Adrenal gland (tissue), 12 donors: ENCODE results near the gene GPR135. TPM values are rescaled to one million over a fixed set of nuclear protein-coding genes. Genes with fewer than 3 reads are reported as not detected.

Experiments
- DNase-seq, 7 donors: peaks; one replicate each; pipeline ENCODE4 v3.0.0-alpha.2; 2019 to 2020
- H3K27ac ChIP-seq, 5 donors: fragments of 200-600 bp; sonication (generic) in 4 of 5; 1 replicate in 3 of 5; 2 replicates in 2 of 5; pipeline versions ENCODE4 v1.5.1 to v1.8.0; 2016 to 2020; ENCODE audit warnings: mild to moderate bottlenecking in 1 of 5
- H3K27me3 ChIP-seq: fragments of 200-600 bp; 2 replicates; pipeline ENCODE4 v1.8.0; 2021
- H3K36me3 ChIP-seq, 2 donors: fragments of 200-600 bp; replicated peaks in 1 of 2; 1 replicate in 1 of 2; 2 replicates in 1 of 2; pipeline versions ENCODE4 v1.5.1 to v1.8.0; 2018 to 2022
- H3K4me1 ChIP-seq, 2 donors: fragments of 200-600 bp; replicated peaks in 1 of 2; 1 replicate in 1 of 2; 2 replicates in 1 of 2; pipeline versions ENCODE4 v1.5.1 to v1.8.0; 2018 to 2021
- H3K4me3 ChIP-seq, 4 donors: fragments of 200-600 bp; sonication (generic) in 3 of 4; one replicate each; pipeline ENCODE4 v1.5.1; 2016 to 2018
- H3K9me3 ChIP-seq, 3 donors: fragments of 200-600 bp; sonication (generic) in 1 of 3; replicated peaks in 1 of 3; 1 replicate in 2 of 3; 2 replicates in 1 of 3; pipeline versions ENCODE4 v1.5.1 to v1.8.0; 2016 to 2021
- POLR2A ChIP-seq, 2 donors: fragments of 450-650 bp; IDR thresholded peaks; one replicate each; pipeline ENCODE4 v1.6.1; 2017; ENCODE audit warnings: antibody characterized with exemption in 2 of 2, mild to moderate bottlenecking in 2 of 2, moderate library complexity in 1 of 2
- WGBS, 4 donors: extraction: QIAGEN DNeasy Blood & Tissue Kit in 2 of 4; methylation state at CpG; one replicate each; pipeline versions ENCODE4 v1.1.5 to v1.1.7; 2013 to 2017; 5-methylcytosine and 5-hydroxymethylcytosine counted together
- intact Hi-C, 2 donors: fragments of 100-400 bp; cut with DNase I; formaldehyde crosslinking; loops; one replicate each; pipeline versions ENCODE4 v1.14.1 to v1.15.0; 2022 to 2023
- polyA plus RNA-seq, 3 donors: library from polyadenylated mRNA; stranded (reverse); fragments of 200-250 nt in 2 of 3; fragments of 350-450 nt in 1 of 3; fragmentation: Illumina TruSeq in 1 of 3; extraction: RNeasy Lipid Tissue Mini Kit (QIAGEN cat#74804) in 1 of 3; gene quantifications; one replicate each; pipeline ENCODE4 v1.2.3, GENCODE V29; 2013 to 2014
- total RNA-seq, 9 donors: library from RNA; depleted of rRNA in 4 of 9; stranded (reverse); fragments of >200 nt in 4 of 9; fragments of 120-200 nt in 1 of 9; fragmentation: NEBNext Ultra II Directional in 1 of 9; extraction: Animal tissue kit (Norgen Biotek cat#: 25700) in 1 of 9; gene quantifications; one replicate each; pipeline versions ENCODE4 v1.1.0 to v1.2.4, GENCODE V29; 2013 to 2023
- TF ChIP-seq, protein P1 (sequence below), 6 experiments: fragments of 450-650 bp in 4 of 6; fragments of 200-600 bp in 2 of 6; sonication (generic) in 1 of 6; IDR thresholded peaks; 1 replicate in 5 of 6; 2 replicates in 1 of 6; pipeline versions ENCODE4 v1.5.1 to v1.8.0; 2016 to 2021; ENCODE audit warnings: antibody characterized with exemption in 6 of 6, mild to moderate bottlenecking in 2 of 6, moderate library complexity in 1 of 6
- donor health status: healthy with polysubstance abuse.
- donor health status: Bipolar disorder and iron deficiency.
- donor health status: DM: yes; HTN: yes; CAD: no.
- donor health status: DM: no; HTN: no; CAD: no.
- donor health status: DM: no; HTN: no; CAD: no.
- donor health status: DM: yes; HTN: yes; CAD: no.

Gene GPR135
- total and polyA plus RNA-seq, 12 donors = 2.3 to 8.6 (median 4.5) TPM

DNA sequence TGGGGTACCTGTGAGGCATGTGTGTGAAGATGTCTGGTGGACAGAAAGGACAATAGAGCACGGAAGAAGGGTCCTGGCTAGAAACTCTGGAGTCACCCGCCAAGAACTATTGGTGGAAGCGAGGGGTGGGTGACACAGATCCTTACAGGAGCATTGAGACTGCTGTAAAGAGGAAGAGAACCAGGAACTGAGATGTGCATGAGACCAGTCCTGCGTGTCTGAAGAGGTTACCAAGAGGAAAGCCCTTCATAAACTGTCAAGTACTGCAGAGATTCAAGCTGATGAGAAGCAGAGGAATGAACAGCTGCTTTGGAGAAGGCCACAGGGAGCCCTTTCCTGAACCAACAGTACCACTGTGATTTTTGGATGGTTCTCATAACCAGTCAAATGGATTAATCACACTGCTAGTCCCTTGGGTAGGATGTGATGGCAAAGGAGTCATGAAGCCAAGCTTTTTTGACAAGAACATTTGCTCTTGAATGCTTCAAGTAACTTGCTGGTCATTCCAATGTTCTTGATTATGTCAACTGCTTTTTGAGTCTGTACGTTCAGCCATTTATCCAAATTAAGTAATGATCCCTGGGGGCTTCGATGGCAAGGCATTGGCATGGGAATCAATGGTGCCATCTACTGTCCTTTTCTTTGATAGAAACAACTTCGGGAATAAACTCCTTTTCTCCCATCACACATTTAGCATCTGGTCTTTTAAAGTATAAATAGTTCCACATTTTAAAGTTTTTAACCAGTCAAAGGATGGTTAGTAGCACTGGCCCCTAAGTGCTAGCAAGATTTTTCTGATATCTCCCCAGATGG, 42.9 kb downstream of the GPR135 start:
- Histone ChIP-seq H3K4me3 (no peak overlapping the region), H3K4me1 (no peaks in the 10 kb centered on the region), H3K27ac (peak overlapping the region in 1 of 5 donors; percentile 10), H3K27me3 (no peaks in the 10 kb centered on the region), H3K36me3 (no peaks in the 10 kb centered on the region), H3K9me3 (no peaks in the 10 kb centered on the region)
- 62 to 78% (median 65%) methylated on average over 7 of the region's 7 CpGs for WGBS, 4 donors
- no peak for DNase-seq
- no peak for TF ChIP-seq POLR2A (IDR thresholded peaks at IDR 0.05)
- TF ChIP-seq, protein P1, sequence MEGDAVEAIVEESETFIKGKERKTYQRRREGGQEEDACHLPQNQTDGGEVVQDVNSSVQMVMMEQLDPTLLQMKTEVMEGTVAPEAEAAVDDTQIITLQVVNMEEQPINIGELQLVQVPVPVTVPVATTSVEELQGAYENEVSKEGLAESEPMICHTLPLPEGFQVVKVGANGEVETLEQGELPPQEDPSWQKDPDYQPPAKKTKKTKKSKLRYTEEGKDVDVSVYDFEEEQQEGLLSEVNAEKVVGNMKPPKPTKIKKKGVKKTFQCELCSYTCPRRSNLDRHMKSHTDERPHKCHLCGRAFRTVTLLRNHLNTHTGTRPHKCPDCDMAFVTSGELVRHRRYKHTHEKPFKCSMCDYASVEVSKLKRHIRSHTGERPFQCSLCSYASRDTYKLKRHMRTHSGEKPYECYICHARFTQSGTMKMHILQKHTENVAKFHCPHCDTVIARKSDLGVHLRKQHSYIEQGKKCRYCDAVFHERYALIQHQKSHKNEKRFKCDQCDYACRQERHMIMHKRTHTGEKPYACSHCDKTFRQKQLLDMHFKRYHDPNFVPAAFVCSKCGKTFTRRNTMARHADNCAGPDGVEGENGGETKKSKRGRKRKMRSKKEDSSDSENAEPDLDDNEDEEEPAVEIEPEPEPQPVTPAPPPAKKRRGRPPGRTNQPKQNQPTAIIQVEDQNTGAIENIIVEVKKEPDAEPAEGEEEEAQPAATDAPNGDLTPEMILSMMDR (IDR thresholded peaks at IDR 0.05) = peak in 3 of 6 experiments; percentile 24 to 30 (median 27)
- intact Hi-C loops = no loop called here

DNA sequence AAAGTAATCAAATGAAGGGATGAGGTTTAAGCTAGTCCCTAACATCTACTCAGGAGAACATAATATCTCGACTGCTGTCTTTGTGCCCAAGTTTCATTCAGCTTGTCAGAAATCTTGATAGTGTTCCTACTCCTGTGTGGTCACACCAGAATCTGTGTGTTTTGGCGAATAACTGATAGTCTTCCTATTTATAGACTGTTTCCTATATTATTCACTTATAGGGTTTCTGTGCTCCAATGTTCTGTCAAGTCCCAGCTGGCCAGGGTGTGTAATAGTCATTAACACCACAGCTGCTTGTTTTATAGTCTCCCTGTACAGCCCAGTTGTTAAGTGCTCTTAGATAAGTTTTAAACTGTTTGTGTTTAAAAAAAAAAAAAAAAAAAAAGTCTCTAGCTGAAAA, 45.9 kb downstream of the GPR135 start:
- WGBS, 4 donors = 66 to 77% (median 69%) methylated on average over 2 of the region's 2 CpGs

DNA sequence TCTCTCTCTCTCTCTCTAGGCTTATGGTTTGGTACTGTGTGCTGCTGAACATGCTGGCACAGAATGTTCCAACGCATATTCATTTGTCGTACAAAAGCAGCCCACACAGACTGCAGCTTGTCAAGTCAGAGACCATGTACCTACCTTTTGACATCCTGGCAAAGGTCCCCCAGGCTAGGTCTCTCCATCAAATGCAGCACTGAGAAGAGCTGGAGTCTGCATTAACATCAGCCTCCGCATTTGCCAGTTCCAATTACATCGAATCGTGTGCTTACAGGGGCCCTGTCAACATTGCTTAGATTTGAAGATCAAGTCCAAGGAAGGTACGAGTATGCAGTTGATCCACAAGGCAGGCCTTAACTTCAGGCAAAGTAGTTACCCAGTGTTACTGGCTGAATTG, 47.9 kb downstream of the GPR135 start:
- Histone ChIP-seq H3K27ac (no peak overlapping the region), H3K9me3 (no peaks in the 10 kb centered on the region), H3K4me1 (no peaks in the 10 kb centered on the region), H3K27me3 (no peaks in the 10 kb centered on the region), H3K4me3 (no peak overlapping the region), H3K36me3 (no peaks in the 10 kb centered on the region)
- 75 to 91% (median 79%) methylated on average over 5 to 6 of the region's 6 CpGs for WGBS, 4 donors
- no peak for TF ChIP-seq POLR2A (IDR thresholded peaks at IDR 0.05)
- TF ChIP-seq, protein P1 (IDR thresholded peaks at IDR 0.05) = no peak
- no peak for DNase-seq
- intact Hi-C loops = no loop called here

More for the DNA sequence above, 45.9 kb downstream of the GPR135 start:
- intact Hi-C loops = no loop called here
- Histone ChIP-seq H3K4me1 (no peaks in the 10 kb centered on the region), H3K27me3 (no peaks in the 10 kb centered on the region), H3K36me3 (no peaks in the 10 kb centered on the region), H3K27ac (peak overlapping the region in 1 of 5 donors; percentile 3), H3K4me3 (no peak overlapping the region), H3K9me3 (no peaks in the 10 kb centered on the region)
- no peak for DNase-seq
- TF ChIP-seq, protein P1 (IDR thresholded peaks at IDR 0.05) = no peak
- no peak for TF ChIP-seq POLR2A (IDR thresholded peaks at IDR 0.05)

DNA sequence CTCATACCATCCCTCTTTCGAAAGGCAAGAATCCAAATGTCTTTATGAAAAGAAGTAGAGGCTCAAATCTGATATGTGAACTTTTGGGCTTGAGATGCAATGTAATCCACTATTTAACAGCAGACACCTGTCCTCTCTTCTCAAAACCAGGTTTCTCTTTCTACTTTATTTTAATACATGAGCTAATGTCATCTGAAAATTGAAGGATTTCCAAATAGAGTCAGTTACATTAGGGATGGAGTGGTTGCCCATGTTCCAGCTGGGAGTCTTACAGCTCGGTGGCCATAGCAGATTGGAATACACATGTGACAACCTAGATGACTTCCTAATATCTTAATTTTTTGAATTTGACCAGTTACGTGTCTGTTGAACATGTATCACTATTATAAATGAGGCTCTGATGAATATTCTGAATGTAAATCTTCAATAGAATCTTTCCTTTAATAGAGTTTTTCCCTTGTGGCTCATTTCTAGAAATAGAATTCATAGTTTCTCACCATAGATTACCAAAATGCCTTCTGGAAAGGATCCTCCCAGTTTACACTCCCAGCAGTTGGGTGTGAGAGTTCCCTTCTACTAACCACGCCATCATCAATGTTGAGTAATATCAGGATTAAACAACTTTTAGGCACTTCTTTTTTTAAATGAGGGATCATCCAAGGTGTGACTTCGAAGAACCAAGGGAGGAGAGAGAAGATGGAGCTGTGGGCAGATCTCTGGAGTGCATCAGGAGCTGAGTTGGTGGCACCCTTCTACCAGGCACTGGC, 49.2 kb downstream of the GPR135 start:
- no peak for TF ChIP-seq POLR2A (IDR thresholded peaks at IDR 0.05)
- TF ChIP-seq, protein P1 (IDR thresholded peaks at IDR 0.05) = no peak
- Histone ChIP-seq H3K27ac (no peak overlapping the region), H3K9me3 (no peaks in the 10 kb centered on the region), H3K27me3 (no peaks in the 10 kb centered on the region), H3K4me1 (no peaks in the 10 kb centered on the region), H3K4me3 (no peak overlapping the region), H3K36me3 (no peaks in the 10 kb centered on the region)
- 76 to 92% (median 86%) methylated on average over 5 of the region's 5 CpGs for WGBS, 4 donors
- intact Hi-C loops = no loop called here
- no peak for DNase-seq
